NK-92 (cell line): ENCODE results near the gene IDH2.

ENCODE experiments used
- DNase-seq: peaks from one replicate; lab custom pipeline; 2025; ENCODE audit not compliant: unreplicated experiment; lab: John Stamatoyannopoulos, UW

Gene IDH2

GRCh38 chr15:90044916-90045371, 57.3 kb downstream of the IDH2 start:
- DNase-seq: no peak

- DNase-seq: no peak
These were observed 58.1 kb downstream of the IDH2 start for GRCh38 chr15:90044191-90044590.

GRCh38 chr15:90043530-90044010, 58.7 kb downstream of the IDH2 start:
- no peak for DNase-seq

GRCh38 chr15:90042766-90043529, 59.3 kb downstream of the IDH2 start:
- DNase-seq: no peak

DNA sequence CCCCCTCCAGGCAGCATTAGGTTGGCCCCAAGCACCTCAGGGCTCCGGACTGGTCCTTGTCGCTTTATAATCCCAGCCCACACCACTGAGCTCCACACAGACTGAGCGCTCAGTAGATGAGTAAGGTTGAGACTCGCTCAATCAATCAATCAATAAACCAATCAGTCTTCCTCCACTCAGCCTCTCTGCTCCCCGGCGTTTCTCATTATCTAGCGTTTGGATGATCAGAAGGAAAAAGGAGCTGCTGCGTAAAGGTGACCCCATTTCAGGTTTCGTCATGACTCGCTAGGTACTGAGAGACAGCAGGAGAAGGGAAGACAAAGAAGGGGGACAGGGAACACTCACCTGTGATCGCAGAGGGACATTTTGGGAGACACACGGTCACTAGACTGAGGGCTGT, 59.9 kb downstream of the IDH2 start:
- DNase-seq: no peak

- no peak for DNase-seq
These were observed 61.6 kb downstream of the IDH2 start for GRCh38 chr15:90040618-90041017.

GRCh38 chr15:90039996-90040395, 62.3 kb downstream of the IDH2 start:
- no peak for DNase-seq

- DNase-seq: no peak
These were observed 63.6 kb downstream of the IDH2 start for GRCh38 chr15:90038632-90039095.

DNA sequence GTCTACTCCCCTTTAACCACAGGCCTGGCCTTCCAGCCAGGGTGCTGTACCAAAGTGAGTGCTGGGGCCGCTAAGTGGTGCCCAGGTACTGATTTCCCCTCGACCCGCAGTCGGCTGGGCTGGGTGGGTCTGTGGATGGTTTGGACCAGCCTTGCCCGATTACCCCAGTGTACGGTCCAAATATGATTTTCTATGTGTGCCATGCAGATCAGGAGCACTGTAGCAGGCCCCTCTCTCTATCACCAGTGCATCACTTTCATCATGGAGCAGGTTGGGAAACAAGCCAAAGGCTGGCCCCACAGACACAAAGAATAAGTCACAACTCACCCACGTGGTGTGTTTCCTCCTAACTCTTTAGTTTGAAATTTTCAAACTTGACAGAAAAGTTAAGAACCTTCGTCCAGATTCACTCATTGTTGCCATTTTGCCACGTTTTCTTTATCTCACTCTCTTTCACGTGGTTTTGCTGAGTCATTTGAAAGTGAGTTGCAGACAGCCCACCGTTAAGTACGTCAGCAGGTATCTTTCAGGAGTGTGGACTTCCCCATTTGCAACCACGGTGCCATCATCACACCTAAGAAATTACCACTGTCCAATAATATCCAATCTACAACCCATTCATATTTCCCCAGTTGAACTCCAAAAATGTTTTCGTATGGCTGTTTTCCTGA, 64.2 kb downstream of the IDH2 start:
- no peak for DNase-seq

DNA sequence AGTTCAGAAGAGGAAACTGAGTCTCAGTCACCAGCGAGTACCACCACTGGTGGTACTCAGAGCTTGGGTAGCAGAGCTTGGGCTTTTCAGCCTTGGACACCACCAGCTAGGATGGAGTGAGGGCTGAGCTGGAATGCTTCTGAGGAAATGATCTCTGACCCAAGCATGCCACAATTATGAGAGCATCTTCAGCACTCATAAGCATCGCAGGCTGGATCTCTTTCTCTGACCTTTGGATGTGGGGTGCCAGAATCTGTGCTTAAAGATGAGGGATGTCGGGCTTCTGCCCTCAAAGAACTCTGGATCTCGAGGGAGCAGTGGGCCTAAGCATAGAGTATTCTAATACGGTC, 64.8 kb downstream of the IDH2 start:
- no peak for DNase-seq

DNA sequence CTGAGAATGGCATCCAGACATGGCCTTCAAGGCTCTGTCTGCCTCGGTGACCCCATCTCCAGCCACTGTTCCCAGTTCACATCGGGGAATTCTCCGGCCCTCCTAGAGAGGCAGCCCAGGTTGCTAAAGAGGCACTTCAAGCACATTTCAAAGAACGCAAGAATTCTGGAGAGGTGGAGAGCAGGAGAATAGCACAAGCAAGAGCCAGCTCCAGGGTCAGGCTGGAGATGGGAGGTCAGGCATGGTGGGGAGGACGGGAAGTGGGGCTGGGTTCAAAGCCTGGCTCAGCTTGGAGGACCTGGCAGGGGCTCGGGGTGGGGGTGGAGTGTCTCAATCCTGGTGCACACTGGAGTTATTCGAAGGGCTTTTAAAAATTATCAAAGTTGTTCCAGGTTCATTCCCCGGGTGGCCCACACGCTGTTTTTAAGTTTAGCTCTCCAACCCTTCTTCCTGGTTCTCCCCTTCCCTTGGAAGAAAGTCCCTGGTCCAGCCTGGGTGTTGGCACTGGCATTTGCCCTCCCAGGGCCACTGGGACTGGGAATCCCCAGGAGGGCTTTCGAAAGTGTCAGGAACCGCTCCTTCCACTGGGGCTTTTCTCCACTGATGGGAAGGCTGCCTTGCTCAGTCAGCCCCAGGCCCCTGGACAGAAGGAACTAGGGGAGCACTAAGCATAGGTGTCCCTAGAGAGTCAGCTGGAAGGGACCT, 65.3 kb downstream of the IDH2 start:
- DNase-seq: no peak

DNA sequence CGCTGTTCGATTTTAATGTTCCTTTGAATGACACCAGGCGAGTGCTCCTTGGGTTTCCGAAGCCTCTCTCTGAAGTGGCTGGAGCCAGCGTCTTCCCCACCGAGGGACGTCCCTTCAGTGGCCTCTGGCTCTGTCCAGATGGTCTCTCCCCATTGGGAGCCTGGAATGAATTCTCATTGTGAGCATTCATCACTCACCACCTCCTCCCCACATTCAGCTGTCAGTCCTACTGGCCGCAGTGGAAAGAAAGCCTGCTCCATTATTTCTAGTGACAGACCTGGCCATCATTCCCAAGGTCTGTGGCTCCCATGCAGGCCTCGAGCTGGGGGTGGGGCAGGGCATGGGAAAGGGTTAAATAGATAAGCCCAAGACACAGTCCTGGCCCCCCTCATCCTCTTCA, 65.9 kb downstream of the IDH2 start:
- no peak for DNase-seq

GRCh38 chr15:90035840-90036230, 66.4 kb downstream of the IDH2 start:
- DNase-seq: no peak

DNA sequence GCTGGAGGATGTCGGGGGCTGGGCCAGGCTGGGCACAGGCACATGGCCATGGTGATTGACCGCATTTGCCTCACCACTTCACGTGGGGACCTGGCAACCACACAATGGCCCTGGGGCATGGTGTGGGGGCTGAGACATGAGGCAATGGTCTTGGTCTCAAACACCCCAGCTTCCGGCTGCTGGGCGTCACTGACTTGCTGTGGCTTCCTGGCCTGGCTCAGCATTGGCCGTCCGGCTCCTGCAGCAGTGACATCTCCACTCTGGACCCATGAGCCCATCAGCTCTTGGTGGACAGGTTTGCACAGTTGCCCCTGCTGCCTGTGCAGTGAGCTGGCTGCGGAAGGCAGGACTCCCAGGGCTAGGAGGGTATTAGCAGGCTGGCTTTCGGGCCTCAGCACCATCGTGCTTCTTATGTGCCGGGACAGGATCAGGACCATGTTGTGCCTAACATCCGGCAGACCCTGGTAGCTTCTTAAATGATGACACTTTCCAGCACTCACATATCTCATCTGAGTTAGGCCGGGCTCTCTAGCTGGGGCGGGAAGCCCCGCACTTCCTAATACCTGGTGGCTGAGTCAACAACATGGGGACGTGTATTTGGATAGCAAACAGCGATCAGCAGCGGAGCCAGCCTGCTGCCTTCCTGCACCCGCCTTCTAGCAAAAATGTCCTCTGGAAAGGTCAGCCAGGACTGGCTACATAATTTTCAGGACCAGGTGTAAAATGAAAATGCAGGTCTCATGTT, 67.0 kb downstream of the IDH2 start:
- no peak for DNase-seq

DNA sequence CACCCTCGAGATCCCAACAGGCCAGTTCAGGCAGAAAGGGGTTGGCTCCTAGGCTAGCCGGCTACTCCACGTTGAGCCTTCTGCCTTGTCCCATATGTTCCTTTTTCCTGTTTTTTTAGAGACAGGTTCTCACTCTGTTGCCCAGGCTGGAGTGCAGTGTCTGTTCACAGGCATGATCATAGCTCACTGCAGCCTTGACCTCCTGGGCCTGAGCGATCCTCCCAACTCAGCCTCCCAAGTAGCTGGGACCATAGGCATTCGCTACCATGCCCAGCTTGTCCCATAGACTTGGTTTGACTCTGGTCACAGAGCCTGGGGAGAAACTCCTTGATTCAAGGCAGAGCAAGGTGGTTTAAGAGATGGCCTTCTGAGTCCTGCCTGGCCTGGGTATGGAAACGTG, 68.8 kb downstream of the IDH2 start:
- DNase-seq: no peak
